GM21515 (cell line): ENCODE measurements around the gene CAMK2G.
"Not testable (repeated sequence)": the region's sequence is repeated elsewhere in the genome, so short reads cannot be mapped to it uniquely, and the experiment has no call there.

Source experiments
- ATAC-seq: cut with Tn5 transposase; IDR thresholded peaks from one replicate; pipeline ENCODE4 v1.9.1; 2021; ENCODE audit not compliant: unreplicated experiment

CAMK2G gene

GRCh38 chr10:73874267-73875138 lies at the start of gene CAMK2G:
TSS of gene CAMK2G (minus strand) at chr10:73874555. CDS start at chr10:73874461, 94 bp downstream.
- peak; percentile 74 for ATAC-seq

- no peak for ATAC-seq
Observed at GRCh38 chr10:73922864-73923133, 48.4 kb upstream of the CAMK2G start.

GRCh38 chr10:73922007-73922863 lies 47.9 kb upstream of the CAMK2G start:
- ATAC-seq = no peak

- ATAC-seq = no peak
Observed at GRCh38 chr10:73920089-73920488, 45.7 kb upstream of the CAMK2G start.

- not testable (repeated sequence) for ATAC-seq
Observed at GRCh38 chr10:73919481-73919880, 45.1 kb upstream of the CAMK2G start.

GRCh38 chr10:73917566-73918305 lies 43.4 kb upstream of the CAMK2G start:
- no peak for ATAC-seq

GRCh38 chr10:73916761-73917470 lies 42.6 kb upstream of the CAMK2G start:
- no peak for ATAC-seq

GRCh38 chr10:73915206-73915851 lies 41.0 kb upstream of the CAMK2G start:
- ATAC-seq = no peak

GRCh38 chr10:73914036-73914435 lies 39.7 kb upstream of the CAMK2G start:
- no peak for ATAC-seq

- no peak for ATAC-seq
Observed at GRCh38 chr10:73911553-73912004, 37.2 kb upstream of the CAMK2G start.

GRCh38 chr10:73910764-73911552 lies 36.6 kb upstream of the CAMK2G start, which contains the start of gene PLAU:
TSS of gene PLAU (plus strand) at chr10:73911132. CDS start at chr10:73911556, 424 bp downstream.
- no peak for ATAC-seq

GRCh38 chr10:73910401-73910763 lies 36.0 kb upstream of the CAMK2G start:
- ATAC-seq = no peak

GRCh38 chr10:73909540-73910115 lies 35.3 kb upstream of the CAMK2G start:
- ATAC-seq = no peak

GRCh38 chr10:73908853-73909539 lies 34.6 kb upstream of the CAMK2G start:
- no peak for ATAC-seq

GRCh38 chr10:73907841-73908517 lies 33.6 kb upstream of the CAMK2G start:
- ATAC-seq = no peak

GRCh38 chr10:73906524-73907447 lies 32.4 kb upstream of the CAMK2G start:
- ATAC-seq = no peak
